ENCODE measurements around the gene ZNF22.

Gene ZNF22

GRCh38 chr10:44970812-44971395, 29.8 kb upstream of the ZNF22 start:
- ChIA-PET CTCF (interaction anchor here (1.0 kb wide), 1 partner anchor 39 kb away, joined by 3 read pairs; no protein-coding TSS in a partner anchor), POLR2A (no interaction called here)
- H3K4me3 ChIP-seq (ENCODE audit: low read depth, low read length): no peak overlapping the region
- DNase-seq (ENCODE audit: low read depth, low spot score): no peak
- no peak for TF ChIP-seq CTCF (IDR thresholded peaks at IDR 0.05; ENCODE audit: insufficient read depth, low read length, missing control alignments)

- POLR2A ChIA-PET: no interaction called here
- no peak for DNase-seq (ENCODE audit: low read depth, low spot score)
- TF ChIP-seq CTCF (IDR thresholded peaks at IDR 0.05; ENCODE audit: insufficient read depth, low read length, missing control alignments): no peak
- CTCF ChIA-PET: no interaction called here
- H3K4me3 ChIP-seq (ENCODE audit: low read depth, low read length): no peak overlapping the region
These were observed 29.3 kb upstream of the ZNF22 start for GRCh38 chr10:44971434-44971833.

- no peak for DNase-seq (ENCODE audit: low read depth, low spot score)
- no peak for TF ChIP-seq CTCF (IDR thresholded peaks at IDR 0.05; ENCODE audit: insufficient read depth, low read length, missing control alignments)
- no peak overlapping the region for H3K4me3 ChIP-seq (ENCODE audit: low read depth, low read length)
- ChIA-PET POLR2A (interaction anchor here (0.8 kb wide), 1 partner anchor 9 kb away, joined by 3 read pairs; no protein-coding TSS in a partner anchor), CTCF (interaction anchor here (2.6 kb wide), 1 partner anchor 39 kb away, joined by 18 read pairs; no protein-coding TSS in a partner anchor)
These were observed 28.6 kb upstream of the ZNF22 start for GRCh38 chr10:44971935-44972757.

GRCh38 chr10:44972874-44973306, 27.8 kb upstream of the ZNF22 start:
- no peak for TF ChIP-seq CTCF (IDR thresholded peaks at IDR 0.05; ENCODE audit: insufficient read depth, low read length, missing control alignments)
- ChIA-PET POLR2A (interaction anchor here (0.8 kb wide), 1 partner anchor 8 kb away, joined by 3 read pairs; no protein-coding TSS in a partner anchor), CTCF (interaction anchor here (1.9 to 2.6 kb wide), 3 partner anchors 11 to 39 kb away, joined by 8 to 18 read pairs (median 18); no protein-coding TSS in a partner anchor)
- no peak for DNase-seq (ENCODE audit: low read depth, low spot score)
- no peak overlapping the region for H3K4me3 ChIP-seq (ENCODE audit: low read depth, low read length)

- no peak overlapping the region for H3K4me3 ChIP-seq (ENCODE audit: low read depth, low read length)
- ChIA-PET POLR2A (no interaction called here), CTCF (interaction anchor here (1.0 to 2.6 kb wide), 4 partner anchors 8 to 40 kb away, joined by 8 to 18 read pairs (median 13); no protein-coding TSS in a partner anchor)
- TF ChIP-seq CTCF (IDR thresholded peaks at IDR 0.05; ENCODE audit: insufficient read depth, low read length, missing control alignments): no peak
- DNase-seq (ENCODE audit: low read depth, low spot score): no peak
These were observed 27.2 kb upstream of the ZNF22 start for GRCh38 chr10:44973323-44974081.
